Suprapubic skin (tissue), 4 donors: ENCODE measurements around the gene CEP126. TPM values are rescaled to one million over a fixed set of nuclear protein-coding genes. Genes with fewer than 3 reads are reported as not detected.
A peak's percentile ranks its signal among the peaks of the same experiment; 100 is the strongest.

Experiments used
- DNase-seq, 2 donors: peaks; one replicate each; pipeline ENCODE4 v3.0.0-alpha.2; 2019; ENCODE audit warnings: low spot score in 2 of 2
- H3K27ac ChIP-seq: fragments of 200-600 bp; sonication (generic); one replicate; pipeline ENCODE4 v1.5.1; 2019
- H3K27me3 ChIP-seq: fragments of 200-600 bp; sonication (generic); one replicate; pipeline ENCODE4 v1.5.1; 2019
- H3K36me3 ChIP-seq: fragments of 200-600 bp; sonication (generic); one replicate; pipeline ENCODE4 v1.5.1; 2019
- H3K4me1 ChIP-seq: fragments of 200-600 bp; sonication (generic); one replicate; pipeline ENCODE4 v1.5.1; 2019
- H3K4me3 ChIP-seq: fragments of 200-600 bp; sonication (generic); one replicate; pipeline ENCODE4 v1.5.1; 2019; ENCODE audit warnings: mild to moderate bottlenecking
- H3K9me3 ChIP-seq: fragments of 200-600 bp; sonication (generic); one replicate; pipeline ENCODE4 v1.5.1; 2019
- EP300 ChIP-seq: sonication (generic); formaldehyde crosslinking; IDR thresholded peaks from one replicate; pipeline ENCODE4 v1.6.1; 2017; ENCODE audit warnings: antibody characterized with exemption
- POLR2A ChIP-seq, 2 donors: fragments of 450-650 bp; IDR thresholded peaks; one replicate each; pipeline ENCODE4 v1.6.1; 2017; ENCODE audit warnings: antibody characterized with exemption in 2 of 2, mild to moderate bottlenecking in 2 of 2, moderate library complexity in 2 of 2
- POLR2AphosphoS5 ChIP-seq, 3 donors: sonication (generic); formaldehyde crosslinking; IDR thresholded peaks; one replicate each; pipeline ENCODE4 v1.6.1; 2017; ENCODE audit warnings: antibody characterized with exemption in 3 of 3
- WGBS: methylation state at CpG from one replicate; pipeline ENCODE4 v1.1.5; 2018; 5-methylcytosine and 5-hydroxymethylcytosine counted together
- total RNA-seq, 4 donors: library from RNA; depleted of rRNA; stranded (reverse); fragments of >200 nt; gene quantifications; one replicate each; pipeline ENCODE4 v1.1.0, GENCODE V29; 2016
- TF ChIP-seq, protein P1 (sequence below), 2 donors: fragments of 200-600 bp in 1 of 2; fragments of 450-650 bp in 1 of 2; sonication (generic) in 1 of 2; IDR thresholded peaks; one replicate each; pipeline ENCODE4 v1.5.1; 2016 to 2019; ENCODE audit warnings: antibody characterized with exemption in 2 of 2, mild to moderate bottlenecking in 1 of 2, moderate library complexity in 1 of 2

The CEP126 gene
- total RNA-seq, 4 donors from 2014 or later: 2.4 to 10.2 (median 4.6) TPM

DNA sequence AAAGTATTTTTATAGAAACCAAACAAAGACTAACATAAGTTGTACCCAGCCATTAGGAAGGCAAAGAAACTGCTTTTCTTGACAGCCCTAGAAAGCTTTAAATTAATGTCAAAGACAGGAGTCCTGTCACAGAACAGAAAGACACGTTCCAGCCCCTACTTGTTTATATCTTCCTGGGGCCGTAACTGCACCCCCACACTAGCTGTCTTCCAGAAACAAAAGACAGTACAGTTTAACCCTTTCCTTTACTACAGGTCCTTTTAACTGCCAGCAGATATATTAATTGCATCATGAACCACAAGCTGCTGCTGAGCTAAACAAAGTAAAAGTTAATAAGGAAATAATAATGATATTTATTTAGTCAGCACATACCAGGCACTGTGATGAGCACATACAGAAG is 112.1 kb downstream of the CEP126 start:
- TF ChIP-seq POLR2A (IDR thresholded peaks at IDR 0.05): no peak
- TF ChIP-seq, protein P1, sequence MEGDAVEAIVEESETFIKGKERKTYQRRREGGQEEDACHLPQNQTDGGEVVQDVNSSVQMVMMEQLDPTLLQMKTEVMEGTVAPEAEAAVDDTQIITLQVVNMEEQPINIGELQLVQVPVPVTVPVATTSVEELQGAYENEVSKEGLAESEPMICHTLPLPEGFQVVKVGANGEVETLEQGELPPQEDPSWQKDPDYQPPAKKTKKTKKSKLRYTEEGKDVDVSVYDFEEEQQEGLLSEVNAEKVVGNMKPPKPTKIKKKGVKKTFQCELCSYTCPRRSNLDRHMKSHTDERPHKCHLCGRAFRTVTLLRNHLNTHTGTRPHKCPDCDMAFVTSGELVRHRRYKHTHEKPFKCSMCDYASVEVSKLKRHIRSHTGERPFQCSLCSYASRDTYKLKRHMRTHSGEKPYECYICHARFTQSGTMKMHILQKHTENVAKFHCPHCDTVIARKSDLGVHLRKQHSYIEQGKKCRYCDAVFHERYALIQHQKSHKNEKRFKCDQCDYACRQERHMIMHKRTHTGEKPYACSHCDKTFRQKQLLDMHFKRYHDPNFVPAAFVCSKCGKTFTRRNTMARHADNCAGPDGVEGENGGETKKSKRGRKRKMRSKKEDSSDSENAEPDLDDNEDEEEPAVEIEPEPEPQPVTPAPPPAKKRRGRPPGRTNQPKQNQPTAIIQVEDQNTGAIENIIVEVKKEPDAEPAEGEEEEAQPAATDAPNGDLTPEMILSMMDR (IDR thresholded peaks at IDR 0.05): no peak
- TF ChIP-seq EP300: no peak
- no peak for TF ChIP-seq POLR2AphosphoS5 (IDR thresholded peaks at IDR 0.05)
- no peaks in the 10 kb centered on the region for H3K36me3 ChIP-seq
- no peaks in the 10 kb centered on the region for H3K27me3 ChIP-seq
- DNase-seq: no peak
- H3K4me1 ChIP-seq: peaks cover 3% of the 10 kb centered on the region
- WGBS: 10% methylated on average over 2 of the region's 2 CpGs
- no peak overlapping the region for H3K27ac ChIP-seq
- no peaks in the 10 kb centered on the region for H3K9me3 ChIP-seq
- no peak overlapping the region for H3K4me3 ChIP-seq

DNA sequence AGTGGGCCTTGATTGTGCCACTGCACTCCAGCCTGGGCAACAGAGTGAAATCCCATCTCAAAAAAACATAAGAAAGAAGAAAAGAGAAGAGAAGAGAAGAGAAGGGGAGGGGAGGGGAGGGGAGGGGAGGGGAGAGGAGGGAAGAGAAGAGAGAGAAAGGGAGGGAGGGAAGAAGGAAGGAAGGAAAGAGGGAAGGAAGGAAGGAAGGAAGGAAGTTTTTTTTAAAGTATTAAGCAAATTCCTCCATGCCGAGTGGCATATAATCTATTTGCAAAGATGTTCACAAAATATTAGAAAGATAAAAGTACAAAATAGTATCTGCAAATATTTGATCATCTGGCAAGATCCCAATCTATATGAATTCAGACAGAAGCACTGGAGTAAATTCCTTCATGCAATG is 121.9 kb downstream of the CEP126 start:
- peaks cover 5% of the 10 kb centered on the region for H3K9me3 ChIP-seq
- no peak overlapping the region for H3K27ac ChIP-seq
- no peak for DNase-seq
- no peak overlapping the region for H3K4me3 ChIP-seq
- H3K27me3 ChIP-seq: no peaks in the 10 kb centered on the region
- 93% methylated on average over 1 of the region's 1 CpG for WGBS
- no peaks in the 10 kb centered on the region for H3K4me1 ChIP-seq
- no peaks in the 10 kb centered on the region for H3K36me3 ChIP-seq
- TF ChIP-seq, protein P1 (IDR thresholded peaks at IDR 0.05): no peak
- TF ChIP-seq POLR2A (IDR thresholded peaks at IDR 0.05) (no peak), EP300 (no peak), POLR2AphosphoS5 (IDR thresholded peaks at IDR 0.05) (no peak)

DNA sequence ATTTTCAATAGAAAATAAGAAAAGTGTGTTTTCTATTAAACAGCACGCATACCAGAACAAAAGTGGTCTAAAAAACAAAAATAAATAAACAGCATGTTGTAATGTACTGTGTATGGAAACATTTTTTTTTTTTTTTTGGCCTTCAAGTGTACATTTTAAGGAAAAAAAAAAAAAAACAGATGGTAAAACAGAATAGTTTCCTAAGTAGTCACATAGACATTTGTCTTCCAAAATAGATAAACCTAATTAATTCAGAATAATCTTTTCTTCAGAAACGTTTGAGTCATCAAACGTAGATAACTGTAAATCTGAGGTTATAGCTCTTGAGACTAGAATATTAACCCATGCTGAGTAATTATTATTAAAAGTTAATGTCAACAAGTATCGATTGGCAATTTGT is 132.0 kb downstream of the CEP126 start:
- Histone ChIP-seq H3K27me3 (no peaks in the 10 kb centered on the region), H3K27ac (peak overlapping the region; percentile 74), H3K4me3 (peak overlapping the region; percentile 56), H3K4me1 (peaks cover 3% of the 10 kb centered on the region), H3K36me3 (no peaks in the 10 kb centered on the region), H3K9me3 (no peaks in the 10 kb centered on the region)
- TF ChIP-seq POLR2AphosphoS5 (IDR thresholded peaks at IDR 0.05): no peak
- TF ChIP-seq, protein P1 (IDR thresholded peaks at IDR 0.05): no peak
- TF ChIP-seq EP300: no peak
- TF ChIP-seq POLR2A (IDR thresholded peaks at IDR 0.05): no peak
- WGBS: 23% methylated on average over 4 of the region's 4 CpGs
- no peak for DNase-seq

DNA sequence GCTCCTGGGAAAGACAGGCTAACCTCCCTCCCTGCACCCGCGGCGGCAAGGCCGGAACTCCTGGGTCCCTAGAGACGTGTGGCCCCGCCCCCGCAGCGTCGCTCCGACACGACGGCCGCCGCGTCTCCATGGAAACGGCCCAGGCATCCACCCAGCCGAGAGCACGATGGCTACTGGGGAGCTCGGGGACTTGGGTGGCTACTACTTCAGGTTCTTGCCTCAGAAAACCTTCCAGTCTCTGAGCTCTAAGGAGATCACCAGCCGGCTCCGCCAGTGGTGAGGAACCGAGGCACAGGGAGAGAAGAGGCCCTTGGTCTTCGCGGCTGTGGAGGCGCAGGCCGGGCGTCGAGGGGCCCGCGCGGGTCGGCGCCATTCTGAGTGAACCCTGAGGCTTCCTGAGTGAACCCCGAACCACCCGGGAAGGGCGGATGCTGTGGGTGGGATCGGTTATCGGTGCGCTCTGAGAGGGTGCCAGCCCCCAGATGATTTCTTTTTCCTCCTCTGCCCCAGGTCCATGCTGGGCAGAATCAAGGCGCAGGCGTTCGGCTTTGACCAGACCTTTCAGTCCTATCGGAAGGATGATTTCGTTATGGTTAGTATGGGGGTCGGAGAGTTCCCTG is 132.6 kb downstream of the CEP126 start, which contains the start of gene CFAP300:
CFAP300 (plus strand) TSS at position 133 of the 620 bp plus-strand sequence; CDS start at position 167, 34 bp downstream.
- H3K27me3 ChIP-seq: no peaks in the 10 kb centered on the region
- H3K36me3 ChIP-seq: no peaks in the 10 kb centered on the region
- WGBS: 4% methylated on average over 38 of the region's 45 CpGs
- H3K4me1 ChIP-seq: peaks cover 3% of the 10 kb centered on the region
- peak within 1 kb of the TSS; percentile 74 for H3K27ac ChIP-seq
- peak within 1 kb of the TSS; percentile 56 for H3K4me3 ChIP-seq
- H3K9me3 ChIP-seq: no peaks in the 10 kb centered on the region
- DNase-seq: peak; percentile 93 to 94
- TF ChIP-seq, protein P1 (IDR thresholded peaks at IDR 0.05): no peak
- TF ChIP-seq POLR2A (IDR thresholded peaks at IDR 0.05) (peak in 1 of 2 donors; percentile 34), POLR2AphosphoS5 (IDR thresholded peaks at IDR 0.05) (no peak)

Other genes starting within 250 kb of the CEP126 start
- 1 to 10 TPM in 1 of 4 donors, under 1 TPM in 2, not detected in 1; 0.73 to 2.3 (median 0.76) TPM for gene ANGPTL5, start 1.5 kb downstream of the CEP126 start, total RNA-seq
- 1 to 10 TPM in 3 of 4 donors, under 1 TPM in 1; 0.51 to 3.9 (median 2.4) TPM for gene CFAP300, start 132.4 kb downstream of the CEP126 start, total RNA-seq
- 100 to 1,000 TPM; 226 to 310 (median 252) TPM for gene YAP1, start 195.4 kb downstream of the CEP126 start, total RNA-seq